ENCODE results near the gene CAPG. TPM values are rescaled to one million over a fixed set of nuclear protein-coding genes. Genes with fewer than 3 reads are reported as not detected.
"Not testable (repeated sequence)": the region's sequence is repeated elsewhere in the genome, so short reads cannot be mapped to it uniquely, and the experiment has no call there.

The CAPG gene
- total RNA-seq, 6 experiments from 2014 or later = 10.7 to 49.6 (median 13.6) TPM

- Mint-ChIP-seq H3K27me3 (ENCODE audit: insufficient read depth) (peaks cover 3% of the 10 kb centered on the region), H3K4me3 (no peak overlapping the region), H3K4me1 (ENCODE audit: low read depth) (peaks cover 24% of the 10 kb centered on the region), H3K27ac (no peak overlapping the region), H3K9me3 (no peaks in the 10 kb centered on the region), H3K36me3 (ENCODE audit: low read depth) (no peaks in the 10 kb centered on the region)
- no peak for TF ChIP-seq CTCF (IDR thresholded peaks at IDR 0.05)
- DNase-seq = no peak
Observed at GRCh38 chr2:85414761-85415553, 4.8 kb upstream of the CAPG start.

GRCh38 chr2:85414421-85414759, 4.2 kb upstream of the CAPG start:
- H3K4me1 Mint-ChIP-seq (ENCODE audit: low read depth) = peaks cover 18% of the 10 kb centered on the region
- H3K36me3 Mint-ChIP-seq (ENCODE audit: low read depth); H3K27ac Mint-ChIP-seq; DNase-seq; H3K9me3 Mint-ChIP-seq; H3K27me3 Mint-ChIP-seq (ENCODE audit: insufficient read depth): not testable (repeated sequence)
- H3K4me3 Mint-ChIP-seq = peak overlapping the region; percentile 88; the same call in 1 of the 2 replicates

GRCh38 chr2:85413592-85414420, 3.6 kb upstream of the CAPG start:
- no peaks in the 10 kb centered on the region for H3K9me3 Mint-ChIP-seq
- peaks cover 3% of the 10 kb centered on the region for H3K27me3 Mint-ChIP-seq (ENCODE audit: insufficient read depth)
- peak; percentile 42 for TF ChIP-seq CTCF (IDR thresholded peaks at IDR 0.05)
- H3K27ac Mint-ChIP-seq = peak overlapping the region; percentile 69; the same call in 1 of the 2 replicates
- peaks cover 12% of the 10 kb centered on the region for H3K4me1 Mint-ChIP-seq (ENCODE audit: low read depth)
- no peaks in the 10 kb centered on the region for H3K36me3 Mint-ChIP-seq (ENCODE audit: low read depth)
- H3K4me3 Mint-ChIP-seq = peak overlapping the region; percentile 88
- DNase-seq = peak; percentile 39

GRCh38 chr2:85411405-85411748, 1.2 kb upstream of the CAPG start:
- Mint-ChIP-seq H3K27me3 (ENCODE audit: insufficient read depth) (peaks cover 2% of the 10 kb centered on the region; the same call in 1 of the 2 replicates), H3K36me3 (ENCODE audit: low read depth) (no peaks in the 10 kb centered on the region), H3K4me3 (no peak overlapping the region), H3K9me3 (no peaks in the 10 kb centered on the region), H3K4me1 (ENCODE audit: low read depth) (peaks cover 11% of the 10 kb centered on the region), H3K27ac (no peak overlapping the region)
- DNase-seq = no peak
- TF ChIP-seq CTCF (IDR thresholded peaks at IDR 0.05) = no peak

- Mint-ChIP-seq H3K27ac (no peak overlapping the region), H3K36me3 (ENCODE audit: low read depth) (no peaks in the 10 kb centered on the region), H3K4me3 (no peak overlapping the region), H3K4me1 (ENCODE audit: low read depth) (peaks cover 11% of the 10 kb centered on the region), H3K9me3 (no peaks in the 10 kb centered on the region), H3K27me3 (ENCODE audit: insufficient read depth) (peaks cover 2% of the 10 kb centered on the region; the same call in 1 of the 2 replicates)
- no peak for DNase-seq
- TF ChIP-seq CTCF (IDR thresholded peaks at IDR 0.05) = no peak
Observed at GRCh38 chr2:85410584-85411404, 628 bp upstream of the CAPG start.
